Pulmonary artery endothelial cell (primary cell): ENCODE data around the gene ZNF469. TPM values are rescaled to one million over a fixed set of nuclear protein-coding genes. Genes with fewer than 3 reads are reported as not detected.
"Not testable (repeated sequence)": the region's sequence is repeated elsewhere in the genome, so short reads cannot be mapped to it uniquely, and the experiment has no call there.

Experiments used
- DNase-seq: peaks from one replicate; pipeline ENCODE4 v3.0.0-alpha.2; 2011; ENCODE audit warnings: low read depth, low spot score
- total RNA-seq: library from RNA; depleted of rRNA; stranded (reverse); fragments of >200 nt; gene quantifications from 2 replicates; pipeline ENCODE4 v1.2.3, GENCODE V29; 2014

The ZNF469 gene
- total RNA-seq, 1 donor from 2014 or later: 1.3 TPM

GRCh38 chr16:88407807-88408206, 25.0 kb downstream of the ZNF469 start:
- DNase-seq: no peak

- DNase-seq: no peak
Measured at GRCh38 chr16:88408561-88409142, 25.9 kb downstream of the ZNF469 start.

- DNase-seq: no peak
Measured at GRCh38 chr16:88409296-88410065, 26.7 kb downstream of the ZNF469 start.

- DNase-seq: not testable (repeated sequence)
Measured at GRCh38 chr16:88410297-88410968, 27.7 kb downstream of the ZNF469 start.

- DNase-seq: no peak
Measured at GRCh38 chr16:88411951-88412576, 29.3 kb downstream of the ZNF469 start.

GRCh38 chr16:88412766-88413165, 30.0 kb downstream of the ZNF469 start:
- DNase-seq: no peak

- no peak for DNase-seq
Measured at GRCh38 chr16:88413231-88413630, 30.5 kb downstream of the ZNF469 start.

GRCh38 chr16:88413631-88414030, 30.9 kb downstream of the ZNF469 start:
- DNase-seq: no peak

- DNase-seq: no peak
Measured at GRCh38 chr16:88414521-88415380, 32.0 kb downstream of the ZNF469 start.

GRCh38 chr16:88415381-88415705, 32.6 kb downstream of the ZNF469 start:
- DNase-seq: no peak

GRCh38 chr16:88415713-88416323, 33.1 kb downstream of the ZNF469 start:
- no peak for DNase-seq

GRCh38 chr16:88416686-88417085, 33.9 kb downstream of the ZNF469 start:
- DNase-seq: no peak

- no peak for DNase-seq
Measured at GRCh38 chr16:88417684-88418476, 35.1 kb downstream of the ZNF469 start.

- no peak for DNase-seq
Measured at GRCh38 chr16:88418869-88419268, 36.1 kb downstream of the ZNF469 start.

- DNase-seq: no peak
Measured at GRCh38 chr16:88419790-88420189, 37.0 kb downstream of the ZNF469 start.

- DNase-seq: no peak
Measured at GRCh38 chr16:88420496-88420895, 37.7 kb downstream of the ZNF469 start.

GRCh38 chr16:88421301-88421700, 38.5 kb downstream of the ZNF469 start:
- no peak for DNase-seq

- DNase-seq: no peak
Measured at GRCh38 chr16:88421871-88422433, 39.2 kb downstream of the ZNF469 start.

- DNase-seq: no peak
Measured at GRCh38 chr16:88422733-88423447, 40.1 kb downstream of the ZNF469 start.
